GM19438 (cell line): ENCODE data around the gene HCFC1.

ENCODE experiments used
- ATAC-seq: cut with Tn5 transposase; IDR thresholded peaks from one replicate; pipeline ENCODE4 v1.9.1; 2021; ENCODE audit warnings: low read depth; ENCODE audit not compliant: unreplicated experiment

The HCFC1 gene

DNA sequence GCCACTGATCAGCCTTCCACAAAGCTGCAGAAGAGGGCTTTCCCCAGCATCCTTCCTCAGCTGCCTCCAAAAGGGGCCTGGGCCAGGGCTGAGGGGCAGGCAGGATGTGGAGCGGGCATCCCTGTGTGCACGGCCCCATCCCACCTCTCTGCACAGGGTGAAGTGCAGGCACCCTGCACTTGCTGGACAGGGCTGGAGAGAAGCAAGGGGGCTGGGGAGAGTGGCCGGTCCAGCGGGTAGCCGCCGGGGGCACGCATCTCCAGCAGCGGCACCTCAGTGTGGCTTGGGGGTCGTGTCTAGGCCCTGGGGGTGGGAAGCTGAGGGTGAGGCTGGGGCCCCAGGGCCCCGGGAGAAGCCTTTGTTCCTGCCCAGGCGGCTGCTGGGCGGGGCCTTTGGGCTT is 64.2 kb downstream of the HCFC1 start:
- no peak for ATAC-seq

DNA sequence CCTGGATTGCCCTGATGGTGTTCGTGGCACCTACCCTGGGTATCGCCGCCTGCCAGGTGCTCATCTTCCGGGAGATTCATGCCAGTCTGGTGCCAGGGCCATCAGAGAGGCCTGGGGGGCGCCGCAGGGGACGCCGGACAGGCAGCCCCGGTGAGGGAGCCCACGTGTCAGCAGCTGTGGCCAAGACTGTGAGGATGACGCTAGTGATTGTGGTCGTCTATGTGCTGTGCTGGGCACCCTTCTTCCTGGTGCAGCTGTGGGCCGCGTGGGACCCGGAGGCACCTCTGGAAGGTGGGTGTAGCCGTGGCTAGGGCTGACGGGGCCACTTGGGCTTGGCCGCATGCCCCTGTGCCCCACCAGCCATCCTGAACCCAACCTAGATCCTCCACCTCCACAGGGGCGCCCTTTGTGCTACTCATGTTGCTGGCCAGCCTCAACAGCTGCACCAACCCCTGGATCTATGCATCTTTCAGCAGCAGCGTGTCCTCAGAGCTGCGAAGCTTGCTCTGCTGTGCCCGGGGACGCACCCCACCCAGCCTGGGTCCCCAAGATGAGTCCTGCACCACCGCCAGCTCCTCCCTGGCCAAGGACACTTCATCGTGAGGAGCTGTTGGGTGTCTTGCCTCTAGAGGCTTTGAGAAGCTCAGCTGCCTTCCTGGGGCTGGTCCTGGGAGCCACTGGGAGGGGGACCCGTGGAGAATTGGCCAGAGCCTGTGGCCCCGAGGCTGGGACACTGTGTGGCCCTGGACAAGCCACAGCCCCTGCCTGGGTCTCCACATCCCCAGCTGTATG is 65.3 kb downstream of the HCFC1 start:
- ATAC-seq, result no peak

DNA sequence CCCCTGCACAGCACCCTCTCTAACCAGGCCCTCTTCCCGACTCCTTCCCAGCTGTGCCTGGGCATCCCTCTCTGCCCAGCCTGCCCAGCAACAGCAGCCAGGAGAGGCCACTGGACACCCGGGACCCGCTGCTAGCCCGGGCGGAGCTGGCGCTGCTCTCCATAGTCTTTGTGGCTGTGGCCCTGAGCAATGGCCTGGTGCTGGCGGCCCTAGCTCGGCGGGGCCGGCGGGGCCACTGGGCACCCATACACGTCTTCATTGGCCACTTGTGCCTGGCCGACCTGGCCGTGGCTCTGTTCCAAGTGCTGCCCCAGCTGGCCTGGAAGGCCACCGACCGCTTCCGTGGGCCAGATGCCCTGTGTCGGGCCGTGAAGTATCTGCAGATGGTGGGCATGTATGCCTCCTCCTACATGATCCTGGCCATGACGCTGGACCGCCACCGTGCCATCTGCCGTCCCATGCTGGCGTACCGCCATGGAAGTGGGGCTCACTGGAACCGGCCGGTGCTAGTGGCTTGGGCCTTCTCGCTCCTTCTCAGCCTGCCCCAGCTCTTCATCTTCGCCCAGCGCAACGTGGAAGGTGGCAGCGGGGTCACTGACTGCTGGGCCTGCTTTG is 66.0 kb downstream of the HCFC1 start:
- ATAC-seq, result no peak

DNA sequence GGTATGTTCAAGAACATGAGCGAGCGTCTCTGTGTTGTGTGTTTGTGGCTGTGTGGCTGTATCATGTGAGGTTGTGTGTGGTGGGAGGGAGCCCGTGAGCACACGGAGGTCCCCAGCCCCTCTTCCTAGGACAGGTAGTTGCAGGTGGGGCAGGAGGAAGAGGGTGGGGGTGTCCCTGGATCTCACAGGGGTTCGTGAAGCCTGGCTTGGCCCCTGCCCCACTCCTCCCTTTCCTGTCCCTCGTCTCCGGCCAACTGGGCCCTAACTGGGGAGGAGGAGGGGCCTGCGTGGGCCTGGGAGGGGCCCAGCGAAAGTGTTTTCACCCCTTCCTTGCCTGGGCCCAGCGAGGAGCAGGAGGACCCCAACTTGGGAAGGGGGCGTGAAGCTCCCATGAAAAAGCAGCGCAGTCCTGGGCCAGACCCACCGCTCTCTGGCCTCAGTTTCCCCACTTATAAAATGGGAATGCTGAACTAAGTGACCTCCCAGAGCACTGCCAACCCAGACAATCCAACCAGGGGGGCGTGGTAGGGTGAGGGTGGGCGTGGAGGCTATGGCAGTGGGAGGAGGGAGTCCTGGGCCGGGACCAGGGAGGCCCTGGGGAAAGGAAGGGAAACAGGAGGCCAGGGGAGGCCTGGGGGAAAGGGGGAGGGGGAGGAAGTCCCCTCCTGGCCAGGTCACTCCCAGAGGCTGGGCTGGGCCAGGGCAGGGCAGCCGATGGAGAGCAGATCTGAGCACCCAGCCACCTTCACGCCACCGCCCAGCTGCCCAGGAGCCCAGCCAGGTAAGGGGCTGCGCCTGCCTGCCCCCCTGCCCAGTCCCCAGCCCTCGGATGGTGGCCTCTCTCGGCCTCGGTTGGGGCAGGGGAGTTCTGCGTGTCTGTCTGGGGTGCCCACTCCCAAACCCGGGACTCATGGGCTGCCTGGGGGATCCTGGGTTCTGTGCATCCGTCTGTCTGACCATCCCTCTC is 67.3 kb downstream of the HCFC1 start, which contains the start of gene AVPR2:
Gene AVPR2, plus strand, starts transcription at position 683 of the 967 bp plus-strand sequence. CDS start 473 bp downstream, outside the sequence.
- ATAC-seq, result no peak

DNA sequence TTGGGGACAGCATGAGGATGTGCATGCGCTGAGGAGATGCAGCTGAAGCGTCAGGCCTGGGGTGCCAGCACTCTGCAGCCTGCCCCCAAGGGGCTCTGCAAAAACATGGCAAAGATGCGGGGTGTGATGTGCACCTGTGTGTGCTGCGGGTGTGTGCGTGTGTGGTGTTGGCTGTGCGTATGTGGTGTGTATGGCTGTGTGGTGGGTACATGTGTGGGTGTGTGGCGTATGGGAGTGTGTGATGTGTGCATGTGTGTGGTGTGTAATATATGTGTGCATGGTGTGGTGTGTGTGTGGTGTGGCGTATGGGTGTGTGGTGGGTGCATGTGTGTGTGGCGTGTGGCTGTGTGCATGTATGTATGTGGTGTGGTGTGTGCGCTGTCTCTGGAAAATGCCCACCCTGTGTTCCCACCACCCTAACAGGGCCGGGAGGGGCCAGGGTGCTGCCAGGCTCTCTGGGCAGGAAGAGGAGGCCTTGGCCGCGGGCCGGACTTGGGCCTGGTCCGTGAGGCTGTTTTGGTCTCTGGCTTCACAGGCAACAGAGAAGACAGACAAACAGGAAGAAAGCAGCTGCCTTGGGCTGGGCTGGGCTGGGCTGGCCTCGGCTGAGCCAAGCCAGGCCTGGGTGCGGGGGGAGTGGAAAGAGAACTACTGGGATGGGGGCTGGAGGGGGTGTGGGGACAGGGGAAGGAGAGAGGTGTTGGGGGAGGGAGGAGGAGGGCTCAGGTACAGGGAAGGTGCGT is 68.2 kb downstream of the HCFC1 start:
- ATAC-seq, result no peak

DNA sequence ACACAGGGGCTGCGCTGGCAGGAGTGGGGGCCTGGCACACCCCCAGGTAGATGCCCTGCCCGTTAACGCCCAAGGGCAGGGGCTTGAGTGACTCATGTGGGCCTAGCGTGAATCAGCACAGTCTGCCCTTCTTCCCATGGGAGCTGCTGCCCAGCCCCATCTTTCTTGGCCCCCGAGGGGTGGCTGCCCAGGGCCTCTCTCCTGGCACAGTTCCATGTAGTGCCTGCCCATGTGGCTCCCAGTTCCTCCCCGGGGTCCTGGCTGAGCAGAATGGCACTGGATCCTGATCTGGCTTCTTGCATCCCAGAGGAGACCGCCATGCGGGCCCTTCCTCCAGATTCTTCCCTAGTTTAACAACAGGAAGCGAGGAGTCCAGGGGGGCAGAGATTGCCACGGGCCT is 69.2 kb downstream of the HCFC1 start:
- no peak for ATAC-seq

DNA sequence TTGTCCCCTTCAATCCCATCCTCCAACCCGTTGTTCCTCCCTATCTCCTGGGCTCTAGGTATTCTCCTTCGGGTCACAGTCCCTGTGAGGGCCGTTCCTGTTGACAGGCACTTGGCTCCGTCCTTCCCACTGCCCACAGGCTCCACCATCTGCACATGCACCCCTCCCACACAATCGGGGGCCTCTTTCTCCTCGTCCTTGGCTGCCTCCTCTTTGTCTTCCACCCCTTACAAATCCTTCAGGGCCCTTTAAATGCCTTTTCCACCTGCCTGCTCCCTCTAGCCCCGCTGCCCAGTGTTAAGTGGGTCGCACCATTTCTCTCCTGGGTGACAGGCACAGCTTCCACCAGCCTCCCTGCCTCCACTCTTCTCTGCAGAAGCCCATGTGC is 69.9 kb downstream of the HCFC1 start:
- no peak for ATAC-seq

DNA sequence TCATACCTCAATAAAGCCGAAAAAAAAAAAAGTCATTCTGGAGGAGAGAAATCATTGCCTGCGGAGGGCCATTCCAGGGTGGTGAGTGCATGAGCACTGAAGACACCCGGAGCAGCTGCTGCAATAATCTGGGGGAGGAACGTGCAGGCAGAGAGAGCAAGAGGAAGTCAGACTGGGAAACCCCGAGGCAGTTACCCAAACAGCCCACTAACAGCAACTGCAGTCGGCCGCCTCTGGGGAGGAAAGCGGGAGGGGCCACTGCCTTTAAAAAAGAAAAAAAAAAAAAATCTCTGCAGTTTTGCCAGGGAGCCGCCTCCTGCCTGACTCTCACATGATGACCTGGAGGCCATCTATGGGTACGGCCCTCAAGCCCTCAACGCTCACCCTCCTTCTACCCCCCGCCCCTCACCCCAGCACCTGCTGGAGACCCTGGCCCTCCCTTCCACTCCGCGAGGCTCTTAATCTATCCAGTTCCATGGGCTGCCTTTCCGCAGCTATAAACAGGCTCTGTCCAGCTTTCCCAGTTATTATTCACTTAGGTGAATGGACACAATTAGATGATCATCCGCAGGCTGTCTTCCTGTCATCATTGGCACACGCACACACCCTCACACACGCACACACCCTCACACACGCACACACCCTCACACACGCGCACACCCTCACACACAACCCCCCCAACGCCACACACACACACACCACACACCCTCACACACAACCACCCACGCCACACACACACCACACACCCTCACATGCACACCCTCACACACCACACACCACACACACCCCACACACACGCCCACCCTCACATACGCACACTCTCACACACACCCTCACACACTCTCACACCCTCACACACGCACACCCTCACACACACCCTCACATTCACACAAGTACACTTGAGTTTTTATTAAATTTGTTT is 70.5 kb downstream of the HCFC1 start:
- peak; percentile 65 for ATAC-seq

DNA sequence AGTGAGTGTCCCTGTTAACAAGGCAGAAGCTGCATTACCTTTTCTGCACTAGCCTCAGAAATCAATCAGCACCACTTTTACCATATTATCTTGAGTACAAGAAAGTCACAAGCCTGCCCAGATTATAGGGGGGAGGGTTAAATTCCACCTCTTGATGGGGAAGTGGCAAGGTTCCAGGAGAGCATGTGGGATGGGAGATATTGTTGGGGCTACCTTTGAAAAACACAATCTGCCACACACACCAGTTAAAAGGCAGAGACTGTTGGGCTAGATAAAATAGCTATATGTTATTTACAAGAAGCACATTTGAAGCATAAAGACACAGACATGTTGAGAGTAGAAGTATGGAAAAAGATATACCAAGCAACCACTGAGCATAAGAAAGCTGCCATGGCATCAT is 73.7 kb downstream of the HCFC1 start:
- ATAC-seq, result no peak
